Urinary bladder (tissue), 4 donors: ENCODE data around the gene NPFFR2. TPM values are rescaled to one million over a fixed set of nuclear protein-coding genes. Genes with fewer than 3 reads are reported as not detected.

ENCODE experiments used
- DNase-seq: peaks from one replicate; pipeline ENCODE4 v3.0.0-alpha.2; 2015; ENCODE audit errors: extremely low spot score
- H3K27ac ChIP-seq: one replicate; pipeline ENCODE4 v1.5.1; 2013; ENCODE audit warnings: low read depth, mild to moderate bottlenecking, moderate library complexity
- H3K36me3 ChIP-seq: one replicate; pipeline ENCODE4 v1.6.1; 2013; ENCODE audit warnings: mild to moderate bottlenecking, moderate library complexity; ENCODE audit not compliant: insufficient read depth
- H3K4me1 ChIP-seq: one replicate; pipeline ENCODE4 v1.6.1; 2013; ENCODE audit warnings: mild to moderate bottlenecking, moderate library complexity; ENCODE audit not compliant: insufficient read depth
- H3K4me3 ChIP-seq: one replicate; pipeline ENCODE4 v1.5.1; 2013; ENCODE audit warnings: low read depth, low read length
- WGBS: extraction: QIAGEN DNeasy Blood & Tissue Kit; methylation state at CpG from one replicate; pipeline ENCODE4 v1.1.7; 2013; 5-methylcytosine and 5-hydroxymethylcytosine counted together
- polyA plus RNA-seq: library from polyadenylated mRNA; stranded (reverse); fragments of 200-250 nt; gene quantifications from one replicate; pipeline ENCODE4 v1.2.3, GENCODE V29; 2013
- total RNA-seq: library from RNA; depleted of rRNA; stranded (reverse); fragments of >200 nt; gene quantifications from one replicate; pipeline ENCODE4 v1.2.3, GENCODE V29; 2014
- donor health status: healthy with polysubstance abuse.
- donor health status: healthy.

NPFFR2 gene
- 3.3 TPM for total RNA-seq
- 1.6 TPM for polyA plus RNA-seq

DNA sequence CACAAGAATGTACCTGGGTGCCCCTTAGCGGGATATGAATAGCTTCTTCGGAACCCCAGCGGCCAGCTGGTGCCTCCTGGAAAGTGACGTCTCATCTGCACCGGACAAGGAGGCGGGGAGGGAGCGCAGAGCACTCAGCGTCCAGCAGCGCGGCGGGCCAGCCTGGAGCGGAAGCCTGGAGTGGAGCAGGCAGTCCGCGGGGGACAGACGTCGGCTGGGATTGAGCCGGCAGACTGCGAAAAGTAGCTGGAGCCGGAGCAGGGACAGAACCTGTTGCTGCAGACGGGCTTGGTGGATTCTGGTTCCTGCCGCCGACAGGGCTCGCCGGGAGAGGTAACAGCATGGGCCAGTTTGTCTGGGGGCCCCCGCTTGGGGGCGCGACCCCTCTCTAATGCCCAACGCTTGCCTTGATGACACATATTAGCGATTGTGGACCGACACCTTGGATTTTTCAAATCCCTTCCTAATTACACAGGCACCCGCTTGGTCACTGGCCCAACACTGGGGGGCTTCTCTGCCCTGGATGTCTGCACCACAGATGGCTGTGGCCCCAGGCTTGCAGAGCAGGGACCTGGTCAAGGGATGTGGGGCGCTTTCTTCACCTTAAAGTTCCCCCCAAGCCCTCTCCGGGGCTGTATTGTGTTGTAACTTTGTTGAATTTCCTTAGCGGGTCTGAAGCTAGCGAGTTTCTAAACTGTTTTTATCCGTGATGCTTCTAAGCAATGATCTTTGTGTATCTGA is at the start of gene NPFFR2:
Gene NPFFR2 (plus strand): TSS at position 133 of the 741 bp plus-strand sequence. CDS start 96,592 bp downstream, outside the sequence.
- 15% methylated on average over 36 of the region's 36 CpGs for WGBS

DNA sequence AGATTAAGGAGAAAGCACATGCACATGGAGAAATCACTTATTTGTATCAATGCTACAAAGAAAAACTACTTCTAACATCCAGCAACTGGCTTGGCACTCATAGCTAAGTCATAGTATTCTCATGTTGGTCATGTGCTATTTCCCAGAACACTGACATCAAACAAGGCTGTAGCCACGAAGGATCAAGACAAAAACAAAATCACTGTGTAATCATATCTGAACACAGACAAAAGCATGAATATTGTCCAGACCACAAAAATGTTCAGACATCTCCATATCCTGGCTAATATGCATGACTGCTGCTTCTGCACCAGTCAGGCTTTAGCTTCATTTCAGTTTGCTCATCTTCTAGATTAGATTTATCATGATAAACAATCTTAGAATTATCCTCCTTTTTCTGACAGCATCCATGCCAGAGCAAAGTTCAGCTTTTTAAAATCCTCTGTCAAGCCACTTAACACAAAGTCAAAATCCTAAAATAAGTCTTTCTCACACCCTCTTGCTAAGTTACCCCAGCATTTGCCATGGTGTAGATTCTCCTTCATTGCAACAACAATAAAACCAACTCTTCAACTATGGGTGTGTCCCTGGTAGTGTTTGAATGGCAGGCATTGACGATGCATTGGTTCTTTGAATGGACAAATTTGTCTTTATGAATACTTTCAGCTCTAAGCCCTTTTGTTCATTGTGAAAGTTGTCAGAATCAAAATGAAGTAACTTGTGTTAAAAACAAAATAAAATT is 39.1 kb upstream of the NPFFR2 start:
- Histone ChIP-seq H3K4me1 (no peaks in the 10 kb centered on the region), H3K4me3 (no peak overlapping the region), H3K36me3 (no peaks in the 10 kb centered on the region), H3K27ac (no peak overlapping the region)
- DNase-seq, result no peak
- 56% methylated on average over 2 of the region's 2 CpGs for WGBS

More for the DNA sequence above, at the start of gene NPFFR2:
- no peak for DNase-seq
- Histone ChIP-seq H3K36me3 (no peaks in the 10 kb centered on the region), H3K4me3 (peak within 1 kb of the TSS; percentile 32), H3K4me1 (no peaks in the 10 kb centered on the region), H3K27ac (no peak within 1 kb of the TSS)

DNA sequence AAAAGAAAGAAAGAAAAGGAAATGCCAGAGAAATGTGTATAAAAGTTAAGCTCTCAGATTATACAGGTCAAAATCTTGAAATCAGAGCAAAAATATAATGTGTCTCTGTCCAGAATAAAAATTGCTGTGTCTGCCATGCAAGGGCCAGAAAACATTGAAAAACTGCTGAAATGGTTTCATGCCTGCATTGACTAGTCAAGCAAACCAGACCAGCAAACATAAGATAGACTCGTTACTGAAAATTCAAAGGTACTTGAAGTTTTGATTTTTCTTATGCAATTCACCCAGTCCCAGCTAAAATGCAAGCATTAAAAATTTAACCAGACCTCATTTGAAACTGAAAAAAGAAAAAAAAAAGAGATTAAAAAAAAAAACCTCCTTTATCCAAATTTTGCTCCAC is 37.2 kb upstream of the NPFFR2 start:
- Histone ChIP-seq H3K4me1 (no peaks in the 10 kb centered on the region), H3K4me3 (no peak overlapping the region), H3K27ac (no peak overlapping the region), H3K36me3 (no peaks in the 10 kb centered on the region)
- 72% methylated on average over 1 of the region's 1 CpG for WGBS
- no peak for DNase-seq

DNA sequence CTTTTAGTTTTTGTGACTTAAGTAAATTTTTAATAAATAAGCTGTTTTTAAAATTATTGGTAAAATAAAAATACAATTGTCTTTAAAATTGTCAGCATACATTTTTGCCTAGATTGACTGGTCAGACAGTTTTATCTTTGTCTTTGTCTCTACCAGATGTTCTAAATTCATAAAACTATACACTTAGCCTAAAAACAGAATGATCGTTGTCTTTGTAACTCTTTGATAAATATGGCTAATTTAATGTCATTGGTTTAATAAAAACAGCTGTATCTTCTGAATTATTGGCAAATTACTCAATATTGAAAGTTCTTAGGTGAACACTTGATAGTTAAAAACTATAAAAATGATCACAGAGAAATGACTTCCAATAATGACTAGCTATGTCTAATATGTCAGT is 36.5 kb upstream of the NPFFR2 start:
- WGBS, result 85% methylated on average over 1 of the region's 1 CpG
- Histone ChIP-seq H3K4me1 (no peaks in the 10 kb centered on the region), H3K27ac (no peak overlapping the region), H3K36me3 (no peaks in the 10 kb centered on the region), H3K4me3 (no peak overlapping the region)
- no peak for DNase-seq

DNA sequence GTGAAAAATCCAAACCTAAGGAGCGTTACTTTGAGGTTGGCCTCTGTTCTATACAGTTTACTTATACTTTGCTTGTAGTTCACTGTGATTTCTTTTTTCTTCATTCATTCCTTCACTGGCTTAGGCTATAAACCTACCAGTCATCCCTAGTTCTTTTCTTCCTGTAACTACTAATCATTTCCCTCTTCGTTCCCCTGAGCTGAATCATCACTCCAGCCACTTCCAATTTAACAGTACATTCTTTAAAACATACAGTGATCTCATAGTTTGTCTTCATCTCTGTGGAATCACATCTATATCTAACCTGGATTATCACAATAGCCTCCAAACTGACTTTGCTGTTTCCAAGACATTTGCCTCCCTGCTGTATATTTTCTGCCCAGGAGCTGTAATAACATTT is 25.2 kb upstream of the NPFFR2 start:
- WGBS, result 64% methylated on average over 2 of the region's 2 CpGs
- Histone ChIP-seq H3K36me3 (no peaks in the 10 kb centered on the region), H3K27ac (no peak overlapping the region), H3K4me1 (no peaks in the 10 kb centered on the region), H3K4me3 (no peak overlapping the region)
- DNase-seq, result no peak

DNA sequence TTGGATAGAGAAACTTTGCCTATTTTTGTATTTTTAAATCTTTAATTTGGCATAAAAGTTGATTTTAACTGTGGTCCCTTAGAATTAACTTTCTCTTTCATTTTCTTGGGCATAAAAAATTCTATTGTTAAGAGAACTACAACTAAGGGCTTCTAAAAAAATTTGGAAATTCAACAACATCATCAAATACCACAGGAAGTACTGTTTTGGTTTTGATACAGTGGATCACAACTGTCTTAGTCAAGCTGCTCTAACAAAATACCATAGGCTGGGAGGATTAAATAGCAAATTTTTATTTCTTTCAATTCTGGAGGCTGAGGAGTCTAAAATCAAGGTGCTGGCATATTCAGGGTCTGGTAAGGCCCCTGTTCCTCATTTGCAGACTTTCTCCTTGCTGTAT is 19.9 kb upstream of the NPFFR2 start:
- Histone ChIP-seq H3K4me3 (no peak overlapping the region), H3K27ac (no peak overlapping the region), H3K4me1 (no peaks in the 10 kb centered on the region), H3K36me3 (no peaks in the 10 kb centered on the region)
- DNase-seq, result no peak

DNA sequence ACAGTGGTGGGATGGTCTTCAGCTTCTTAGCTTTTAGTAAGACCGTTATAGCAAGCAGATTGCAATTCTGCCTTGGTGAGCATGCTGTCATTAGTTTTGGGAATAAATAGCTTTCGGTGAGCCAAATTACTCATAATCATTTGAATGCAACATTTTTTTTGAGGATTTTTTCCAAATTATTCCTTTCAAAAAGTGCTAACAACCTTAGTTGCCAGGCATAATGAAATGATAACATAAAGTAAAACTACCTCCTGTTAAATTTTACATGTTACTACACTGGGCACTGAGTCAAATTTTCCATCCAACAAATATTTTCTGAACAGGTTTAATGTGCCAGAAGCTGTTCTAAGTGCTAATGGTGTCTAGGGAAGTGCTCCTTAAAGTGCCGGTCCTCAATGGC is 15.8 kb upstream of the NPFFR2 start:
- H3K36me3 ChIP-seq, result no peaks in the 10 kb centered on the region
- H3K4me3 ChIP-seq, result no peak overlapping the region
- no peak overlapping the region for H3K27ac ChIP-seq
- whole genome bisulfite sequencing, result 78% methylated on average over 3 of the region's 3 CpGs
- no peaks in the 10 kb centered on the region for H3K4me1 ChIP-seq
- DNase-seq, result no peak

DNA sequence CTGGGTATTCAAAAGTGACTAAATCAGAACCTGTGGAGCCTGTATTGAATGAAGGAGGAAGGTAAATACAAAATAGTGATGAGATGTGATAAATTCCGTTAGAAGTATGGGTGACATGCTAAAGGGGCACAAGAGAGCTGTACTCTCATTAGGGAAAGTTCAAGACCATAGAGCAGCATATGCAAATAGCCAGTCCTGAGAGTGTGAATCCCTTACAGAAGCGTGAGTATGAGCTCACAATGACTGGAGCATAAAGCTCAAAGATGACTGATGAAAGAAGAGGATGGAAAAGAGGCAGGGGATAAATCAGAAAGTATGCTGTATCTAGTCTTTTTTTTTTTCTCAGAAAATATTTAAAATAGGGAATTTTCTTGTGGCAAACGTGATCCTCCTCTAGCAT is 12.1 kb upstream of the NPFFR2 start:
- no peak for DNase-seq
- Histone ChIP-seq H3K36me3 (no peaks in the 10 kb centered on the region), H3K4me1 (no peaks in the 10 kb centered on the region), H3K27ac (no peak overlapping the region), H3K4me3 (no peak overlapping the region)
- WGBS, result 64% methylated on average over 3 of the region's 3 CpGs

DNA sequence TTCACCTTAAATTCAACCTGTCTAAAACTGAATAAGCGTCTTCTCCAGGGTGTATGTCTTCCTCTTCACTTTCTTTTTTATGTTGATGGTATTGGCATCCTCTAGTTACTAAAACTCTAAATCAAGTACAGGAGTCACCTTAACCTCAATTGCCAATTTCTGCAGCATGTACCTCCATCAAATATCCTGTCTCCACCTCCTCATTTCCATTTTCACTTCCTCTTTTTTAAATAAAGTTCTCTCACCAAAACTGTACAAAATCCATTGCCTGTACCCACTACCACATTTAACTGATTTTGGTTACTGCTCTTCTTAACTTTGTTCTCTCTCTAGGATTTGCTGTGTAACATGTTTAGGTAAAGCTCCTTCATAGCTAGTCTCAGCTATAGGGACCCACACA is 9.2 kb upstream of the NPFFR2 start:
- 87% methylated on average over 1 of the region's 1 CpG for WGBS
- H3K4me3 ChIP-seq, result no peak overlapping the region
- no peak overlapping the region for H3K27ac ChIP-seq
- no peaks in the 10 kb centered on the region for H3K36me3 ChIP-seq
- no peak for DNase-seq
- no peaks in the 10 kb centered on the region for H3K4me1 ChIP-seq

DNA sequence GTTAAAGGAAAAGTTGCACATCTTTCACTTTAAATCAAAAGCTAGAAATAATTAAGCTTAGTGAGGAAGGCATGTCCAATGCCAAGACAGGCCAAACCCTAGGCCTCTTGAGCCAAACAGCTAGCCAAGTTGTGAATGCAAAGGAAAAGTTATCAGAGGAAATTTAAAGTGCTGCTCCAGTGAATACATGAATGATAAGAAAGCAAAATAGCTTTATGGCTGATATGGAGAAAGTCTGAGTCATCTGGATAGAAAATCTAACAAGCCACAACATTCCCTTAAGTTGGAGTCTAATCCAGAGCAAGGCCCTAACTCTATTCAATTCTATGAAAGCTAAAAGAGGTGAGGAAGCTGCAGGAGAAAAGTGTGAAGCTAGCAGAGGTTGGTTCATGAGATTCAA is 23.8 kb downstream of the NPFFR2 start:
- no peaks in the 10 kb centered on the region for H3K4me1 ChIP-seq
- no peak overlapping the region for H3K27ac ChIP-seq
- no peaks in the 10 kb centered on the region for H3K36me3 ChIP-seq
- no peak for DNase-seq
- no peak overlapping the region for H3K4me3 ChIP-seq

DNA sequence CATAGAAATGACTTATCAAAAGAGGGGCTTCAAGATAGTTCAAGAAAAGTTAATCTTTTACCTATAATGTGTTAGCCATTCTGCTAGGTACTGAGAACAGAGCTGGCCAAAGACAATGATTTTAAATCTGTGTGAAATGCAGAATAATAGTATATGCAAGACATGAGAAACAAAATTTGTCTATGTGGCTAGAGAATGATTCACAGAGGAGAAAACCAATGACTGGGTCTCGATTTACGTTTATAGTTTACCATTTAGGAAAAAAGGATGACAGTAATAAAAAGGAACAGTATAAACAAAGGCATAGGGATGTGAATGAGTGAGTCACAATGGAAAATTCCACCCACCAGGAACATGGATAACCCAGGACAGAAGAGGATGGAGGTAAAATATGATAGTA is 31.9 kb downstream of the NPFFR2 start:
- DNase-seq, result no peak
- Histone ChIP-seq H3K36me3 (no peaks in the 10 kb centered on the region), H3K27ac (no peak overlapping the region), H3K4me1 (no peaks in the 10 kb centered on the region), H3K4me3 (no peak overlapping the region)
- whole genome bisulfite sequencing, result 56% methylated on average over 2 of the region's 2 CpGs

DNA sequence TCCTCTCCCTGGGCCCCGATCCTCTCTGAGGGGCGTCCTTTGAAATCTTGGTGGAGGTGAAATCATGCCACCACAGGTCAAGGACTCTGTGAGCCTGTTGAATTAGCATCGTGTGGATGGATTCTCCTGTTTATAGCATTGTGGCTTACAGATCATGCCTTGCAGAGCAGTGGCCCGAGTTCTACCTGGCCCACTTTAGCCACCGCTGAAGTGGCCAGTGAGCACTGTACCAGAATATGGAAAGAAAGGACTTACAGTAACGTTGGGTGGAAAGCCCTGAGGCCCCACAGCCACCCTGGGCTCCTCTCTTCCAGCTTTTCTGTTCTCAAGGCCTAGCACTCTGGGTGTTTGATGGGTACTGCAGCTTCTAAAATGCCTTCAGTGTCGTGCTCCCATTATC is 35.3 kb downstream of the NPFFR2 start:
- Histone ChIP-seq H3K36me3 (no peaks in the 10 kb centered on the region), H3K27ac (no peak overlapping the region), H3K4me1 (no peaks in the 10 kb centered on the region), H3K4me3 (no peak overlapping the region)
- WGBS, result 70% methylated on average over 7 of the region's 7 CpGs
- no peak for DNase-seq

DNA sequence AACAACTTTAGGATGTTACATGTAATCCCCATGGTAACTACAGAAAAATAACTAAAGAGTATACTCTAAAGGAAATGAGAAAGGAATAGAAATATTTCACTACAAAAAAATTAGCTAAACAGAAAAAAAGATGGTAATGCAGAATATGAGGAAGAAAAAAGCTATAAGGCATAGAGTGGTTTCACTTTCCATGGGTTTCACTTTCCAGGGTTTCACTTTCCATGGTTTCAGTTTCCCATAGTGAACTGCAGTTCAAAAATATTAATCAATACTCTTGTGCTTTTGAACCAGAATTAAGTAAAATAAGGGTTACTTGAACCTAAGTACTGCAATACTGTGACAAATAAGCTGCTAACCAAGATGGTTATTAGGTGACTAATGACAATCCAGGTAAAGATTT is 42.0 kb downstream of the NPFFR2 start:
- Histone ChIP-seq H3K4me3 (no peak overlapping the region), H3K27ac (no peak overlapping the region), H3K4me1 (no peaks in the 10 kb centered on the region), H3K36me3 (no peaks in the 10 kb centered on the region)
- DNase-seq, result no peak

DNA sequence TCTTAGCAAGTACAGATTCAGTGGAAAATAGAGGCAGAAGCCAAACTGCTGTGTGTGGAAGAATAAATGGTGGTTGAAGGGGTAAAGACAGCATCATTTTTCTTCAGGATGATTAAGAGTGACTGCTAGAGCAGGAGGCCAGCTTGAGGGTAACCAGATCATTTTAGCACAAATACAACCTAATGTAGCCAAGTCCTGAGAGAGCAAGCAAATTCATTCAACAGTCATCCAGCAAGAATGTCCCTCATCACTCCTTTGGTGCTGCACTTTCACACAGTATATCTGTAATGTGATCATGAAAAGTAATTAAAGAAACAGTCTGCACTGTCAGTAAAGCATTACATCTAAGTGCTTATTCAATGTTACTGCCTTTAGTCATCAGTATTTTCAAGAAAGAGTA is 44.8 kb downstream of the NPFFR2 start:
- no peak for DNase-seq
- Histone ChIP-seq H3K27ac (no peak overlapping the region), H3K4me3 (no peak overlapping the region), H3K36me3 (no peaks in the 10 kb centered on the region), H3K4me1 (no peaks in the 10 kb centered on the region)
